Fibroblast of the aortic adventitia (primary cell): ENCODE results near the gene EXOG. TPM values are rescaled to one million over a fixed set of nuclear protein-coding genes. Genes with fewer than 3 reads are reported as not detected.
A peak's percentile ranks its signal among the peaks of the same experiment; 100 is the strongest.

Experiments
- DNase-seq: peaks from one replicate; pipeline ENCODE4 v3.0.0-alpha.2; 2010; ENCODE audit warnings: low read depth
- H3K4me3 ChIP-seq: 2 replicates; pipeline ENCODE4 v1.5.1; 2011; ENCODE audit warnings: low read depth, mild to moderate bottlenecking, control low read depth, low read length, moderate library complexity
- total RNA-seq: library from RNA; depleted of rRNA; stranded (reverse); fragments of >200 nt; gene quantifications from 2 replicates; pipeline ENCODE4 v1.2.3, GENCODE V29; 2012; ENCODE audit warnings: low replicate concordance
- TF ChIP-seq, protein P1 (sequence below): IDR thresholded peaks from 2 replicates; pipeline ENCODE4 v1.5.1; 2011; ENCODE audit warnings: mild to moderate bottlenecking, low read length, control low read depth, inconsistent platforms; ENCODE audit not compliant: insufficient read depth

Gene EXOG
- total RNA-seq, 1 donor: 14.4 TPM

DNA sequence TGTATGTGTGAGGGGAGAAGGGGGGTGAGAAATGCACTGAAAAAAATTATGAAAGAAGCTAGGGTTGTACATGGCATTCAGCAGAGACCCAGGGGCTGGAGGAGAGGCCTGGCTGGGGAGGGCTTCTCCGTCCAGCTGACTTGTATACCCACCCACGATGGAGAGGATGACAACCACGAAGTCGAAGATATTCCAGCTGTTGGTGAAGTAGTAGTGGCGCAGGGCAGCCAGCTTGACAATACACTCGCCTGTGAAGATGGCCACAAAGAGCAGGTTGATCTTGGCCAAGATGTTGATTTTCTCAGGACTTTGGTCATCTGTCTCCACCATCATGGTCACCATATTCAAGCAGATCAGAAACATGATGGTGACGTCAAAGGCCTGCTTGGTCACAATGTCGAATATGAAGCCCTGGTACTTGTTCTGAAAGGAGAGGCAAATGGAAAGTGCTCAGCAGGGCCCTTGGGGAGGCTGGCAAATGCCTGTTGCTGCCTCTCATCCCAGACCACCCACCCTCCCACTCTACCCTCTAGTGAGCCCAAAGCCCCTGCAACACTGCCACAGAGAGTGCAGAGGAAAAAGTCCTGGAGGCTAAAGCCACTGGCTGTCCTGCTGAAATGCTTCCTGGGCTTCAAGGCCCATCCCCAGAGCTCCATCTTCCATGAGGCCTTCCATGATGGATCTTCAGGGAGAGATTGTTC, 58.1 kb downstream of the EXOG start:
- TF ChIP-seq, protein P1, sequence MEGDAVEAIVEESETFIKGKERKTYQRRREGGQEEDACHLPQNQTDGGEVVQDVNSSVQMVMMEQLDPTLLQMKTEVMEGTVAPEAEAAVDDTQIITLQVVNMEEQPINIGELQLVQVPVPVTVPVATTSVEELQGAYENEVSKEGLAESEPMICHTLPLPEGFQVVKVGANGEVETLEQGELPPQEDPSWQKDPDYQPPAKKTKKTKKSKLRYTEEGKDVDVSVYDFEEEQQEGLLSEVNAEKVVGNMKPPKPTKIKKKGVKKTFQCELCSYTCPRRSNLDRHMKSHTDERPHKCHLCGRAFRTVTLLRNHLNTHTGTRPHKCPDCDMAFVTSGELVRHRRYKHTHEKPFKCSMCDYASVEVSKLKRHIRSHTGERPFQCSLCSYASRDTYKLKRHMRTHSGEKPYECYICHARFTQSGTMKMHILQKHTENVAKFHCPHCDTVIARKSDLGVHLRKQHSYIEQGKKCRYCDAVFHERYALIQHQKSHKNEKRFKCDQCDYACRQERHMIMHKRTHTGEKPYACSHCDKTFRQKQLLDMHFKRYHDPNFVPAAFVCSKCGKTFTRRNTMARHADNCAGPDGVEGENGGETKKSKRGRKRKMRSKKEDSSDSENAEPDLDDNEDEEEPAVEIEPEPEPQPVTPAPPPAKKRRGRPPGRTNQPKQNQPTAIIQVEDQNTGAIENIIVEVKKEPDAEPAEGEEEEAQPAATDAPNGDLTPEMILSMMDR: no peak
- no peak for DNase-seq
- no peak overlapping the region for H3K4me3 ChIP-seq

DNA sequence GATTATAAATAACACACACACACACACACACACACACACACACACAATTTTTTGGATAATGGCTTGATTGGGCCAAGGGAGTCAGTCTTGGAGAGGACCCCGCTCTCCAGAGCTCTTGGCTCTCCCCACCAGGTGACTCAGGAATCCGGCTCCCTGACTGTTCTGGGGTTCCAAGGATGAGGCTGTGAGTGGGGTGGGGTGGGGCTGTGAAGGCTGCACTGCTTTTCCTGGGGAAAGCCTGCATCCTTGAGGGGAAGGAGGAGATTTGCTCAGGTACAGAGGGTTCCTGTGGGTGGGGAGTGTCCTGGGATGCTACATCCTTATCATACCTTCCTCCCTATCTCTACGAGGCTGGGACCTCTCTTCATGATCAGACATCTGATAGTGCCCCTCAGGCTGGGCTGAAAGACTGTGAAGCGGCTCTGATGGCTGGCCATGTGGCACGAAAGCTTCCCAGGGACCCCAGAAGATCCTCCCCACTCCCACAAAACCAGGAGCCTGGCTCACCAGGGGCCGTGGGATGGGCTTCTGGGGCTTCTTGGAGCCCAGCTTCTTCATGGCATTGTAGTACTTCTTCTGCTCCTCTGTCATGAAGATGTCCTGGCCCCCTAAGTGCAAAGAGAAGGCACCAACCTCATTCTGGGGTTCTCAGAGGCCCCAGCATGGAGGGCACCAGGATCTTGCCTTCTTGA, 59.2 kb downstream of the EXOG start:
- DNase-seq: no peak
- TF ChIP-seq, protein P1: no peak
- no peak overlapping the region for H3K4me3 ChIP-seq

DNA sequence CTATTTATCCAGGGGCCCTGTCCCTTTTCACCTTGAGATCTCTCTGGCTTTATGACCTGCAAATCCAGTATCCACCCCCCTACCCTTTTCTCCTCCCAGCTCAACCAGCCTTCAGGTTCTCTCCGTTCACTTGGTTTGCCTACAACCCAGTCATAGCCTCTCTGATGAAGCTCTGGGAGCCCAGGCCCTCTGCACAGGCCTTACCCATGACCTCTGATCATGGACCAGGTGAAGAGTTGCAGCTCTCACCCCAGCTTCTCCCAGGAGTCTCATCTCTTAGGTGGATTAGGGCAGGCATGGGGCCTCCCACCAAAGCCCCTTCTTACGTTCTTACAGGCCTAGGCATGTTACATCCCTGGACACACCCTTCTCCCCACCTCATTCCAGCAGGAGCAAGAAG, 59.8 kb downstream of the EXOG start:
- no peak for DNase-seq
- TF ChIP-seq, protein P1: no peak
- no peak overlapping the region for H3K4me3 ChIP-seq

DNA sequence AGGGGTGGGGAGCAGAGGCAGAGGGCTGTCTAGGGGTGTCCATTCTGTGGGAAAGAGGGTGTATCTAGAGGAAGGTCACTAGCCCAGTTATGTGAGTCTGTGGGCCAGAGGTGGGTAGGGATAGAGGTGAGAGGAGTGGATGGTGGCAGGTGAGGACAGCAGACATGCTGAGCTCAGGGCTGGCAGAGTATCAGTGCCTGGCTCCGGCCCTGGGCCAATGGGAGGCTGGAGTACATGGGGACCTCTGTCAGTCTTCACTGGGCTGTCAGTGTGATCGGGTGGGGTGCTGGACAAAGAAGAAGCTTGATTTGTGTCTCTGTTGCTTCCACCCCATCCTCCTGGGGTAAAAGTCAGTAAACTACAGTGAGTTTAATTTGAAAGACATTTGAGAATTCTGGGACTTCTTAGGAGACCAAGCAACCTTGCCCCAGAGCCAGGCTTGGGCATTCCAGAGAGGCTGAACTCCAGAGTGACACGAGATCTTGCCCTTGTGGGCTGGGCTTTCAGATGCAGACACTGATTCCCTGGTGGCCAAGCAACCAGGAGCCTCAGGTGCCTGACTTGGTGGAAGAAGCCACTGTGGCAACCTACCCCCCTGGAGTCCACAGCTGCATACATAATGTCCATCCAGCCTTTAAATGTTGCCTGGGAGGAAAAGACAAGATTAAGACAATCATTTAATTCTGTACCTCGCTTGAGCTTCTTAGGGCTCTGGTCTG, 60.7 kb downstream of the EXOG start:
- no peak for DNase-seq
- TF ChIP-seq, protein P1: no peak
- no peak overlapping the region for H3K4me3 ChIP-seq

DNA sequence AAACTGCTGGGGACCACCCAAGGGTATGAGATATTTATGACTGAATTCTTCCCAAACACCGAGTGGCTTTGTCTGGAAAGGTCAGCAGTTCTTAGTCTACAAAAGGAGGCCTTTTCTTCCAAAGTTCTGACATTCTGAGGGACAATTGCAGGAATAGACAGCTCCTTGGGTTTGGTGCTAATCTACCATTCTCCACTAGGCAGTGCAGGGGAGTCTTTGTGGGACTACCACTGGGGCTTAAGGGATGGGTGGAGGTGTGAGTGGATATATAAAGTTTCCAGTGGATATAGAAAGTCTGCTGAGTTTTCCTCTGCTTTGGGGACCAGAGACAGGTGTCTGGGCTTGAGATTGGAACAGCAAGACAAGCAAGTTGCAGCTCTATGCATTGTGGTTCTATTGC, 62.7 kb downstream of the EXOG start:
- DNase-seq: no peak
- TF ChIP-seq, protein P1: peak; percentile 4

DNA sequence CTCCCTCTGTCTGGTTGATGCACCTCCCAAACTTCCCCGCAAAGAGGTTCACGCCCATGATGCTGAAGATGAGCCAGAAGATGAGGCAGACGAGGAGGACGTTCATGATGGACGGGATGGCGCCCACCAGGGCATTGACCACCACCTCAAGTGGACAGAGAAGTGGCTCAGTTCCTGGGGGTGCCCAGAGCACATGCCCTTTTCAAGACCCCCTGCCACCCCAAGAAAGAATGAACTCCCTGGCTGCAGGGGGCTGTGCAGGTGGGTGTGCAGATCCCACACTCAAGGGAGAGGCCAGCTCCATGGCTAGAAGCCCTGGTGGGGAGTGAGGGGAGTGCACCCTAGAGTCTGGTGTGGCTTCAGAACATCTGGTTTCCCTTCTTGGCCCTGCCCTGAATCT, 64.1 kb downstream of the EXOG start:
- TF ChIP-seq, protein P1: peak; percentile 10
- no peak overlapping the region for H3K4me3 ChIP-seq
- no peak for DNase-seq

More for the DNA sequence above, 62.7 kb downstream of the EXOG start:
- H3K4me3 ChIP-seq: no peak overlapping the region
